Aortic smooth muscle cell (primary cell): ENCODE measurements around the gene SNAP47. TPM values are rescaled to one million over a fixed set of nuclear protein-coding genes. Genes with fewer than 3 reads are reported as not detected.

Experiments
- total RNA-seq: library from RNA; depleted of rRNA; stranded (reverse); fragments of >200 nt; gene quantifications from 2 replicates; pipeline ENCODE4 v1.2.3, GENCODE V29; 2014

Gene SNAP47
- total RNA-seq = 37.9 and 41.5 TPM in 2 replicates

GRCh38 chr1:227734856-227735538 is at the start of gene SNAP47, which contains the start of gene JMJD4:
Gene SNAP47, plus strand, starts transcription at chr1:227735435. Its CDS starts 12,302 bp downstream, at chr1:227747737.
Gene JMJD4, minus strand, starts transcription at chr1:227735302. Its CDS starts 29 bp downstream, at chr1:227735273.

DNA sequence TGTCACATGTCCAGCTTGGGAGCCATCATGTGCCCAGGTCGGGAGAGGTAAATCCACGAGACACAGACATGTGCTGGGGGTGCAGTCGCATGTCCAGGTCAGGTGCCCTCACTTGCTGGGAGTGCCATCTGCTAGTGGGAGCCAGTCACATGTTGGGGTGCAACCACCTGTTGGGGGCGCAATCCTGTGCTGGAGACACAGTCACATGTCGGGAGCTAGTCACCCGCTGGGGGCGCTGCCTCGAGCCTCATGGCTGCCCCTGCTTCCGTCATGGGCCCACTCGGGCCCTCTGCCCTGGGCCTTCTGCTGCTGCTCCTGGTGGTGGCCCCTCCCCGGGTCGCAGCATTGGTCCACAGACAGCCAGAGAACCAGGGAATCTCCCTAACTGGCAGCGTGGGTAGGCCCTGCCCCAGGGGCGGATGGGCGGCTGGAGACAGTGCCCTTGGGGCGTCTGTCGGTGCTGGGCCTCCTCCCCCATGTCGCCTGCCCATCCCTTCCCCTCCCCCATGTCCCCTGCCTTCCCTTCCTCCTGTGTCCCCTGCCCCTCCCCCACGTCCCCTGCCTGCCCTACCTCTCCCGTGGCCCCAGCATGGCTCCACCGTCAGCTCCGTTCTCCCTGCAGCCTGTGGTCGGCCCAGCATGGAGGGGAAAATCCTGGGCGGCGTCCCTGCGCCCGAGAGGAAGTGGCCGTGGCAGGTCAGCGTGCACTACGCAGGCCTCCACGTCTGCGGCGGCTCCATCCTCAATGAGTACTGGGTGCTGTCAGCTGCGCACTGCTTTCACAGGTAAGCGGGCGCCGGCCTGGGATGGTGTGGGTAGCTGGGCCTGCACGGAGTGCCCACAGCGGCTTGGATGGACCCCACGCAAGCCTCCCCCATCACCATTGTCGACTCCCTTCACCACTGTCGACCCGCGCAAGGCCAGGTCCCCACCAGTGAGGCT is 80.5 kb downstream of the SNAP47 start, which contains the start of gene PRSS38:
Gene PRSS38 (plus strand): TSS at position 208 of the 942 bp plus-strand sequence. CDS start 42 bp downstream, at position 250.

Other genes starting within 250 kb of the SNAP47 start
- 4.7 and 5.3 TPM in 2 replicates for gene ZNF678, start 171.9 kb upstream of the SNAP47 start, total RNA-seq
- 25.9 and 35.3 TPM in 2 replicates for gene JMJD4, start 133 bp upstream of the SNAP47 start, total RNA-seq
- not detected in 2 replicates for gene PRSS38, start 80.2 kb downstream of the SNAP47 start, total RNA-seq
- 0.44 and 0.79 TPM in 2 replicates for gene WNT9A, start 212.5 kb downstream of the SNAP47 start, total RNA-seq